ENCODE data around the gene TBC1D24.

GRCh38 chr16:2531371-2531695 is 56.4 kb downstream of the TBC1D24 start, which contains the start of gene CEMP1:
- TF ChIP-seq MAX (IDR thresholded peaks at IDR 0.05; ENCODE audit: low read depth, low read length) = no peak
- no peak for TF ChIP-seq CTCF (IDR thresholded peaks at IDR 0.05; ENCODE audit: low read depth, low read length)
